Measurements from ENCODE around the gene OPRM1. TPM values are rescaled to one million over a fixed set of nuclear protein-coding genes. Genes with fewer than 3 reads are reported as not detected.

The OPRM1 gene
- total RNA-seq, 1 experiment from 2014 or later, result not detected

GRCh38 chr6:154002894-154003293 is 36.1 kb upstream of the OPRM1 start:
- CTCF ChIA-PET, result no interaction called here
- DNase-seq (ENCODE audit: low read depth, low spot score), result no peak

GRCh38 chr6:154010371-154010770 is 28.7 kb upstream of the OPRM1 start:
- Histone ChIP-seq H3K27ac (ENCODE audit: low read length) (no peak overlapping the region), H3K27me3 (ENCODE audit: control insufficient read depth, insufficient read depth, low read length) (no peaks in the 10 kb centered on the region), H3K4me1 (ENCODE audit: control insufficient read depth, insufficient read depth, low read length) (no peaks in the 10 kb centered on the region), H3K9me3 (ENCODE audit: control insufficient read depth, insufficient read depth, low read depth, low read length) (no peaks in the 10 kb centered on the region), H3K36me3 (ENCODE audit: control insufficient read depth, insufficient read depth, low read length) (no peaks in the 10 kb centered on the region), H3K4me3 (ENCODE audit: low read depth in 2 of 2, low read length in 2 of 2) (no peak overlapping the region)
- BruUV-seq (replicated peaks), result no TSS peak
- intact Hi-C loops (cut with micrococcal nuclease; ENCODE audit: unreplicated experiment) (no loop called here), in situ Hi-C loops (cut with HindIII; ENCODE audit: low pct_unique_long_range_greater_than_20kb, low sequenced_read_pairs) (no loop called here)
- CTCF ChIA-PET, result no interaction called here
- POLR2A ChIA-PET, result no interaction called here
- DNase-seq (ENCODE audit: low read depth, low spot score), result no peak
- TF ChIP-seq CTCF (IDR thresholded peaks at IDR 0.05) (no peak), TCF7L2 (IDR thresholded peaks at IDR 0.05; ENCODE audit: low read depth, low read length) (no peak), SIN3A (IDR thresholded peaks at IDR 0.05; ENCODE audit: borderline replicate concordance, insufficient read depth, low read depth, low read length) (no peak), REST (IDR thresholded peaks at IDR 0.05; ENCODE audit: insufficient read depth in 1 of 2, low read depth in 2 of 2, low read length in 1 of 2) (no peak), POLR2AphosphoS5 (IDR thresholded peaks at IDR 0.05; ENCODE audit: low read depth, low read length) (no peak)
- no peak for ATAC-seq

More at GRCh38 chr6:154002894-154003293, 36.1 kb upstream of the OPRM1 start:
- no TSS peak for BruUV-seq (replicated peaks)
- no peak for ATAC-seq
- intact Hi-C loops (cut with micrococcal nuclease; ENCODE audit: unreplicated experiment), result no loop called here
- no peak overlapping the region for H3K27ac ChIP-seq (ENCODE audit: low read length)
- POLR2A ChIA-PET, result no interaction called here
- no peak overlapping the region for H3K4me3 ChIP-seq (ENCODE audit: low read depth in 2 of 2, low read length in 2 of 2)
- no peaks in the 10 kb centered on the region for H3K9me3 ChIP-seq (ENCODE audit: control insufficient read depth, insufficient read depth, low read depth, low read length)
- H3K36me3 ChIP-seq (ENCODE audit: control insufficient read depth, insufficient read depth, low read length), result no peaks in the 10 kb centered on the region
- no peaks in the 10 kb centered on the region for H3K4me1 ChIP-seq (ENCODE audit: control insufficient read depth, insufficient read depth, low read length)
- TF ChIP-seq SIN3A (IDR thresholded peaks at IDR 0.05; ENCODE audit: borderline replicate concordance, insufficient read depth, low read depth, low read length), result no peak
- TF ChIP-seq CTCF (IDR thresholded peaks at IDR 0.05), result no peak
- no peak for TF ChIP-seq POLR2AphosphoS5 (IDR thresholded peaks at IDR 0.05; ENCODE audit: low read depth, low read length)
- no peak for TF ChIP-seq TCF7L2 (IDR thresholded peaks at IDR 0.05; ENCODE audit: low read depth, low read length)
- no peak for TF ChIP-seq REST (IDR thresholded peaks at IDR 0.05; ENCODE audit: insufficient read depth in 1 of 2, low read depth in 2 of 2, low read length in 1 of 2)
- H3K27me3 ChIP-seq (ENCODE audit: control insufficient read depth, insufficient read depth, low read length), result no peaks in the 10 kb centered on the region
- in situ Hi-C loops (cut with HindIII; ENCODE audit: low pct_unique_long_range_greater_than_20kb, low sequenced_read_pairs), result no loop called here
